NCI-H146 (cell line): ENCODE data around the gene XIRP1.
A peak's percentile ranks its signal among the peaks of the same experiment; 100 is the strongest.

Experiments
- DNase-seq: peaks from one replicate; lab custom pipeline; 2025; lab: John Stamatoyannopoulos, UW

Gene XIRP1

DNA sequence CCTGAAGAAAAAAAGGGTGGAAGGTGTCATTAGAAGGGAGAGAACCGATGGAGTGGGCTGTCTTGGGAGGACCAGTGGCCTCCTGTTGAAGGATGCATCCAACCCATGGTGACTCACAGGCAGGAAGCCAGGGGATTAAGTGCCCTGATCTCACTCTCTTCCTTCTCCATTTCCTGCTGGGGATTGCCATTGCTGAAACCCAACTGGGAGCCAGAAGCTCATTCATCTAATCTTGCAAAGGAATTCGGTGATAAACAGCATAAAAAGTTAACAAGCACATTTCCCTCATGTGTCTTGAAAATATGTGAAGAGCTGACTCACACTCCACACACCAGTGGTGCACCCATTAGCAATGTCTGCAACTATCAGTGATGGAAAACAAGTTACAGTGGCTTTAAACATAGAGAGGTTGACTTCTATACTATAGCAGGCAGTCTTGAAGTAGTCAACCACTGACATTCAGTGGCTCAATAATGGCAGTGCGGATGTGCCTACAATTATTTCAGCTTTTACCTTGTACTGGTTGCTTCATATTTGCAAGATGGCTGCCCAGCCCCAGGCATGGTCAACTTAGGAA lies 26.2 kb downstream of the XIRP1 start:
- DNase-seq, result no peak

DNA sequence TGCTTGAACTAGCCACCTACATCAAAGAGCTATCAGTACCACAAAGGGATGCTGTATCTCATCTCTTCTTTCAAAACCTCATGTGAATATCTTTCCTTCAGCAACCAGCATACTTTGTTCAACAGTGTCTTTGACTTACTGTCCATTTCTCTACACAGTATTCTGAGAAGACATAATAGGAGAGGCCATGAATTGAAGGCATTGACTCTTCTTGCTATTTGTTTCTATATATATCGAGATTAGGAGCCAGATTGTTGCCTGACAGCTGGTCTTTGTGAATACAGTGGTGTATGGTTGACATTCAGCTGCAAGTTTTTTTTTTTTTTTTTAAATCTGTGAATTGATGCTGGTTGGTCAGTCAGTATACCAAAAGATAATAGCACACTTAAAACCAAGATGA lies 26.9 kb downstream of the XIRP1 start:
- no peak for DNase-seq

DNA sequence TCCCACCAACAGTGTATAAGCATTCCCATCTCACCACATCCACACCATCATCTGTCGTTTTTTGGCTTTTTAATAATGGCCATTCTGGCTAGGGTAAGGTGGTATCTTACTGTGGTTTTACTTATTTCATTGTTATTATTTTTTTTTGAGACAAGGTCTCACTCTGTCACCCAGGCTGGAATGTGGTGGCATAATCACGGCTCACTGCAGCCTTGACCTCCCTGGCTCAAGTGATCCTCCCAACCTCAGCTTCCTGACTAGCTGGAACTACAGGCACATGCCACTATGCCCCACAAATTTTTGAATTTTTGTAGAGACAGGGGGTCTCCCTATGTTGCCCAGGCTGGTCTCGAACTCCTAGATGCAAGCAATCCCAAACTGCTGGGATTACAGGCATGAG lies 28.0 kb downstream of the XIRP1 start:
- no peak for DNase-seq

DNA sequence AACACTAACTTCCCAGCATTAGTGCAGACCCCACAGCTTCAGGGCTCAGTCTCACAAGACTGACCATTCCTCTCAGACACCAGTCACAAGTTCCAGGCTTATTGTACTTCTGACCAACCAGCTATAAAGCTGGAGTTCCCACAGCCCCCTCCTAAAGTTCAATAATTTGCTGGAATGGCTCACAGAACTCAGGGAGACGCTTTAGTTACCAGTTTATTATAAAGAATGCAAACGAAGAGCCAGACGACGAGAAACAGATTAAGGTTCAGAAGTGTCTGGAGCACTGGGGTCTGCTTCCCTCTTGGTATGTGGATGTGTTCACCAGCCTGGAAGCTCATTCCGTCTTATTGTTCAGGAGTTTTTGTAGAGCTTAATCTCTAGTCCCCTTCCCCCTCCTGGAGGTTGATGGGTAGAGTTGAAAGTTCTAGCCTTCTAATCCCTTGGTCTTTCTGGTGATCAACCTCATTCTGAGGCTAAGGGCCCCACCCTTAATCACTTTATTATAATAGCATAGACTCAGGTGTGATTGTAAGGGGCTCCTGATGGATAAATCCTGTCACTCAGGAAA lies 34.2 kb downstream of the XIRP1 start:
- DNase-seq, result no peak

DNA sequence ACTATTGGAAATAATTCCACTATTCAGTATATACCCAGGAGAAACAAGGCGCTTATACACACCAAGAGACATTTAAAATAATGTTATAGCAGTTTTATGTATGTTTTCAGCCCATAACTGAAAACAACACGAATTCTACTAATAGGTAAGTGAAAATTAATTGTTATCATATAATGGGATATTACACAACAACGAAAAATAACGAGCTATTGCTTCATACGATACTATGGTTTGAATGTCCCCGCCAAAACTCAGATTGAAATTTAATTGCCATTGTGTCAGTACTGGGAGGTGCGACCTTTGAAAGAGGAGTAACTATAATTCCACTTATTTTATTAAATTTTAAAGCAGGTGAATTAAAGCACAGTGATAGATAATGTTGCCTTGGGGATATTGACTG lies 35.0 kb downstream of the XIRP1 start:
- DNase-seq, result no peak

DNA sequence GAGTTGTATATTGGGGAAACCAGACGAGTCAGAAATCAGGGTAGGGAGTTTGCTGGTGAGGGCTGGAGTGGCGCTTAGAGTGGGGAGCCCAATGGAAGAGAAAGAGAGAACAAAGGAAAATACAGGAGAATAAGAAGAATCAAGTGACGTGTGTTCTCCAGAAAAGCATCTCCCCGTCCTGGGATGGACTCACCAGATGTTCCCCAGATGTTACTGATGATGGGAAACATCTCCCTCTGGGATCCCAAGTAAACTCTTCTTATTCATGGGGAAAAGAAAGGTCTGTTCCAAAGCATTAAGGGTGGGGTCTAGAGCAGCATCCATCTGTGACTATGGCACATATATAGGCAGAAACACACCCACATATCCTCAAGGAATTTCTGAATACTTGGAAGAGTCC lies 36.0 kb downstream of the XIRP1 start:
- no peak for DNase-seq

DNA sequence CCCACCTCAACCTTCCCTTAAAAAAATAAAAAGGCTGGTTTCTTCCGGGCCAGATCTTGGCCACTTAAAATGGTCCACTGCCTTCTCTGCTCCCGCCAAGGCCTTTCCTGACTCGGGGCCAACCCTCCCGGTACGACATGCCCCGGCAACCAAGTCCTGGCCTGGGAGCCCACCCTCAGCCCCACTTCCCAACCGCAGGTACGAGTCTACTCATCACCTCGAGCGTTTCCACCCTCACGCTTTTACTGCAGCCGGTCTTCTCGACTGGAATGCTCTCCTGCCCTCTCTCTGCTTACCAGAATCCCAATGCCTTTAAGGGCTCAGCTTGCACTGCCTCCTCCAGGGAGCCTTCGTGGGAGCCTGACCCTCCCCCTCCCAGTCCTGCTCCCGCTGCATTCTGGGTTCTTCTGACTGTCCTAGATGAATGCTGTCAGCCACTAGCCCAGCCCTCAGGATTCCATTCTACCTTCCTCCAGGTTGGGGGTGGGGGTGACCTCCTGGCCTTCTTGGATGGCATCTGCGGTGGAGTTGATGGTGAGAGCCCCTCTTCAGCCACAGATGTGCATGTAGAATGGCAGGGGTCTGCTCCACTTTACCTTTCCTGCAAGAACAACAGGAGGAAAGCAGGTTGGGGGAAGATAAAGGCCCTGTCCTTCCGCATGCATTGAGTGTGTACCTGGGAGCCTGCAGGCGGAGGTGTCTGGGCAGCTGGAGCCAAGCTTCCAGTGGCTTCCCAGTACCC lies 37.9 kb downstream of the XIRP1 start:
- DNase-seq, result no peak

DNA sequence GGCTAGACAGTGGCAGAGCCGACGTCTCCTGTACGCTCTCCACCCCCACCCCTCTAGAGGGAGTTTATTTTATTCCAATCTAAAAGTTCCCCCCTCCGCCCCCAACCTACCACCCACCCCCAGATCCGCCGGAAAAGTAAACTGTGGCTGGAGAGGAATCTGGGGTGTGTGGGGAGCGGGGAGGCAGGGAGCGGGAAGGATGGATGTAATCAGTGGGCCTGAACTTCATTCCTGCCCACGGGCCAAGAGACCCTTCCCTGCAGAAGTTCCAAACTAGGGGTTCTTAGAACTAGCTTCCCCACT lies 38.5 kb downstream of the XIRP1 start:
- no peak for DNase-seq

DNA sequence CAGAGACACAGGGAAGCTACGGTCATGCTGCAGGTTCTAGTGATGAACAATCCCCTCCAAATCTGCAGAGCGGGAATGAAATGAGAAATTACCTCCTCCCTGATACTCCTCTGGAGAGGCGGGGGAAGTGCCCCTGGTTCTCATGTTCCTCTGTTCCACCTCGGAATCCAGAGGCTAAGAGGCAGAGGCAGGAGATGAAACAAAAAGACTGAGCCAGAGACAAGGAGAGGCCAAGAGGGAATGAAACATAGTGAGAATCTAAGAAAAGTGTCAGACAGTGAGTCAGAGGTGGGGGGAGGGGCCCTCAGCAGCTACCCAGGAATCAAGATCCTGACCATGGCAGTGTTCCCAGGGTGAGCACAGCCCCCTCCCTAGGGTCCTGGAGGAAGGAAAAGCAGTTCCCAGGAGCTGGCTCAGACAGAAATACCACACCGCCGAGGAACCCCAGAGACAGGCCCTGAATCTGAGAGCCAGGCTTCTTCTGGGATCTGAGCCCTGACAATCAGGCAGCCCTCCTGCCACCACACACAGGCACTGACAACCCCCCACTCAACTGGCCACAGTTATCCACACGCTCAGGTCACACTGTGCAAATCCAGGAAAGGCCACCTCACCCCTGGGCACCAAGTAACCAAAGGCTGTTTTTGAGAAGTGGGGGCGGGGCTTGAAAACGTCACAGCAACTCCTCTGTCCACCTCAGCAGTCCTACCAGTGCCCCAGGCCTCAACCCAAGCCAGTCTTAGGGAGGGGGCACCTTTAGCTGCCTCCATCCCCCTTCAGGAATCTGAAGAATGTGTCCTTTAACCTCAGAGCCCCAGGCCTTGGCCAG lies 41.4 kb downstream of the XIRP1 start:
- no peak for DNase-seq

DNA sequence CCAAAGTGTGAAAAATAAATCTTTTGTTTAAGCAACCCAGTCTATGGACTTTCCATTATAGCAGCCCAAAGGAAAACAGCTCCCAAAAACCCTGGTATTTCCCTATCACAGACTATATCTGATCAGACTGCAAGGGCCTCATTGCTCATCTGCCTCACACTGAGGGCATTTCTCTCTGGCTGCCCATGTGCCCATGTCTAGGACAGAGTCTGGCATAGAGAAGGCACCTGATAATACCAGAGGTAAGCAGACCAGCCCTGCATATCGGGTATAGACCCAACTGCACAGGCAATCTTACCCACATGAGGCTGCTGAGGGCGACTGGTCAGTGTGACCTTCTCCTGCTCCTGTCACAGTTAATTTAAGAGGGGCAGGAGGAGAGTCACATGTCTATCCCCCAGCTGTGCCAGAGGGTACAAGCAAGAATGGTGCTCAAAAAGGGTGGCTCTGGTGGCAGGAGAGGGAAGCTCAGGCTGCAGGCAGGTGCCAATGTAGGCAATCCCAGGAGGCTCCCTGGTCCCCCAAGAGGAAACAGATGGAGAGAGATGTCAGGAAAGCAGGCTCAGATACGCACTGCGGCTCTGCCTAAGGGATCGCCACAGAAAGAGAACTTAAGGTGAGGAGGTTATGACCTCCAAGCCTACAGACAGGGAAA lies 42.1 kb downstream of the XIRP1 start:
- DNase-seq, result no peak

DNA sequence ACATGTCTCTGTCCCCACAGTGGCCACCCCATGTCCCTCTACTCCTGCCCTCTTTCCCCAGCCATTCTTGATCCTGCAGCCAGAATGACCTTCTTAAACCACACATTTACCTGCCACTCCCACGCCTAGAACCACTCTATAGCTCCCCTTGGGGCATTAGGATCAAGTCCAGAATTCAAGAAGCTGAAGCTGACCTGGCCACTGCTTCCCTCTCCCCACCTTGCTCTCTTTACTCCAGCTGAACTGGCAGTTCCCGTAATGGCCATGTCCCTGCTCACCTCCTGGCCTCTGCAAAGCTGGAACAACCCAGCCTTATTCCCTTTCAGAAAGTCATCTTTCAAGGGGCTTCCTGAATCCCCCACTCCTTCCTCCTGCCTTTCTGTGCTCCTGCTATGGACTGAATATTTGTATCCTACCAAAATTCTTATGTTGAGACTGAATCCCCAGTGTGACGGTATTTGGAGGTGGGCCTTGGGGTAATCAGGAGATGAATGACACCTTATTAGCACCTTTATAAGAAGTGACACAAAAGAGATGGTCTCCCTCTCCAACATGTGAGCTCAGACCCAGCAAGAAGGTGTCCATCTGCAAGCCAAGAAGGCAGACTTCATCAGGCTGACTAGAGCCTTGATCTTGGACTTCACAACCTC lies 42.8 kb downstream of the XIRP1 start:
- DNase-seq, result no peak

DNA sequence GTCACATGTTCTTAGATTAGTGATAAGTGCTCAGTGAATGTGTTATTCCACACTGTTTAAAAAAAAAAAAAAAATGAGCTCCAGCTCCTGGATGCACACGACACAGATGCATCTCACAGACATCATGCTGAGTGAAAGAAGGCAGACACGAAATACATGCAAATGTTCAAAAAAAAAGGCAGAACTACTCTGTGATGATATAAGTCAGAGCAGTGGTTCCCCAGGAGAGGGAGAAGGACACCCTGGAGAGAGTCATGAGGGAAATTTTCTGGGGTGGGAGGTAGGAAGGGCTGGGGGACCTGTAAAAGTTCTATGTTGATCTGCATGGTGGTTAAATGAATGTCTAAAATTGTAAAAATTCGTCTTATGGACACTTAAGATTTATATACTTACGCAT lies 43.3 kb downstream of the XIRP1 start:
- DNase-seq, result no peak

DNA sequence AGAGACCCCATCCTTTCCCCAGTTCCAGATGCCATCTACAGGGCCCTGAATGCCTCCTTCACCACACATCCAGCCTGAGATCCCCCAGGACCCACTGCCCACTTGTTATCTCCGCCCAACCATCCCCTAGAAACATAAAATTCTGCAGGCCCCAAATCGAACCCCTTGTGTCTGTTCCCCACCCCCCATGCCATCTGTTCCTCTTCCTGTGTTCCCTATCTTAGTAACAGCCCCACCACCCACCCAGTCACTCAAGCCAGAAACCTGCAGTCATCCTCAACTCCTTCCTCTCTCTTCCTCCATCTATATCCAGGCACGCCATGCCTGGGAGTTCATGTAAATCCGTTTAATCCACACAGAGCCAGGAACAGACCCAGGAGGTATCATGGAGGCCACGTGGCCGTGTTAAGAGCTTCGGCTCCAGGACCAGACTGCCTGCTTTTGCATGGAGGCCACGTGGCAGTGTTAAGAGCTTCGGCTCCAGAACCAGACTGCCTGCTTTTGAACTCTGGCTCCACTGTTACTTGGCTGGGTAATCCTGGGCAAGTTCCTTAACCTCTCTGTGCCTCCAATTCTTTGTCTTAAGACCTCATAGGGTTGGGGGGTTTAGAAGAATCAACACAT lies 43.8 kb downstream of the XIRP1 start:
- DNase-seq, result no peak

DNA sequence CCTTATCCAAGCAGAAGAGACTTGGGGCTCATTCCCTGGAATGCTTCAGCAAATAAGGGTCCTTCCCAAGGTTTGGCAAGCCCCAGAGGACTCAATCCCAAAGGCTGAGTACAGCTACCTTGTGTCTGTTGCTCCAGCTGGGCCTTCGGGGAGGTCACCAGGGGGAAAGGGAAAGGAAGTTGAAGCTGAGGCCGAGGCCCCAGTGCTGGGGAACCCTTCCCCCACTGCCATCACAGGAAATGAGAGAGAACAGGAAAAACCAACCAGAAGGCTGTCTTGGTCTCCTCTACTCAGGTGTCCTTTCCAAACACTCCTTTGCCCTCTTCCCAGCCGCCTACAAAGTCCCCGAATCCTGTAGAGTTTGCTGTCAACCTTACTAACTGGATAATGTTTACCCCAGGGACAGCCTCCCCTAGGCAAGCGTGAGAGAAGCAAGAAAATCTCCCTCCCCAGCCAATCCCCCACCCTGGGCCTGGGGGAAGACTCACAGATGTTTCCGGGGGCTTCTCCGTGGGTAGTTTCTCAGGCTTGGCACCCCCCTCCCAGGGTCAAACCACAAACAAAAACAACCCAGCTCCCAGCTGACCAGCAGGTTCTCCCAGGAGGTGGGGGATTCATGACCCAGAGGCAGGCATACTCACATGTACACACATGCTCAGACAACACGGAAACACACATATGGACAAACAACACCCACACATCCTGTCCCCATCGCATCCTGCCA lies 44.5 kb downstream of the XIRP1 start:
- DNase-seq, result no peak

DNA sequence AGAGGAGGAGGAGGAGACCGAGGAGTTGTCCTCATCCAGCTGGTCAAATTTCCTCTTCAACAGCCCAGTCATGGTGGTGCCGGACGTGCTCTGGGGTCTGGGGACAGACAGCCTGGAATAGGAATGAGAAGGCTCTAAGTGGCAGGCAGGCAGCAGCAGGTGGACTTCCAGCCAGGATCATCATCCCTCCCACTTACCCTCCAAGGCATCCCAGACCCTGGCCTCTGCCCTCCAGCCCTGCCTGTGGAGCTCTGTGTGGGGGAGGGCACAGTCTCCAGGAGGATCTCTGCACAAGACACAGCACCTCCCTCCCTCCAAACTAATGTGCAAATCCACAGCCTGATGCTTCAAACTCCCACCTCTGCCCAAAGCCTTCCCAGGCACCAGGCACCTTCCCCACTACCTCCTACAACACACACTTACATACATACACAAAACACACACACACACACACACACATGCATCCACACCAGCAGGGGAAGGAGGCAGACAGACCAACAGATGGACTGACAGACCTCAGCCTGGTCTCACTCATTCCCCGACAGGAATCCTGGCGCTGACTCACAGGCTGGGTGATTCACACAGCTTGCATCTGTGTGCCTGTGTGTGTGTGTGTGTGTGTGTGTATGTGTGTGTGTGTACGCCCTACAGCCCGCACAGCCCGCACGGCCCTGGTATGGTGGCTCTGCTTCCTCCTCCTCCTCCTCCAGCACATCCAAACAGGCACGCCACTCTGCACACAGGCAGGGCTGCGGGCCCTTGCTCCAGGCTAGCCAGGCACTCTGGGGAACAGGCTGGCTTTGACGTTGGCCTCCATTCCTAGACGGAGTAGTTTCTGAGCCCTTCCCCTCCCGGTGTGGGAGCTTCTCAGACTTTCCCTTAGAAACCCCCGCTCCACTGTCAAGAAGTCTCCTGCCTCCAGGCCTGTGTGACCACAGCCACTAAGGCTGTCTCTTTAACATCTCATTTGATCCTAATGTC lies 45.5 kb downstream of the XIRP1 start:
- no peak for DNase-seq

DNA sequence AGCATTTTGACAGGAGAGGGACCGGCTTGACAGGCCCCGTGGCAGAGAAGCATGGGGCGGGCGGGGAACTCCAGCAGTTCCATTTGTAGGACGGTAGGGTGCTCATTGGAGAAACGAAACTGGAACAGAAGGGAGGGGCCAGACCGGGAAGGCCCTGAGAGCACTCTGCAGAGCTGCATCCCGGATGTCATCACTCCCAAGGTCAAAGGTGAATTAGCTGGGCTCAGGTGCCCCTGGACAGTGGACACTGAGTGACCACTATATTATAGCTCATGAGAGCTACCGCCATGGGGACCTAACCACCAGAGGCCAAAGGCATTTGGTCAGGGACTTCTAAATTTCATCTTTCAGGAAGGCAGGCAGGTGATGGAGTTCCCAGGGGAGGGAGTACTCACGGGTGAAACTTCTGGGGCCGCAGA lies 46.3 kb downstream of the XIRP1 start:
- no peak for DNase-seq

DNA sequence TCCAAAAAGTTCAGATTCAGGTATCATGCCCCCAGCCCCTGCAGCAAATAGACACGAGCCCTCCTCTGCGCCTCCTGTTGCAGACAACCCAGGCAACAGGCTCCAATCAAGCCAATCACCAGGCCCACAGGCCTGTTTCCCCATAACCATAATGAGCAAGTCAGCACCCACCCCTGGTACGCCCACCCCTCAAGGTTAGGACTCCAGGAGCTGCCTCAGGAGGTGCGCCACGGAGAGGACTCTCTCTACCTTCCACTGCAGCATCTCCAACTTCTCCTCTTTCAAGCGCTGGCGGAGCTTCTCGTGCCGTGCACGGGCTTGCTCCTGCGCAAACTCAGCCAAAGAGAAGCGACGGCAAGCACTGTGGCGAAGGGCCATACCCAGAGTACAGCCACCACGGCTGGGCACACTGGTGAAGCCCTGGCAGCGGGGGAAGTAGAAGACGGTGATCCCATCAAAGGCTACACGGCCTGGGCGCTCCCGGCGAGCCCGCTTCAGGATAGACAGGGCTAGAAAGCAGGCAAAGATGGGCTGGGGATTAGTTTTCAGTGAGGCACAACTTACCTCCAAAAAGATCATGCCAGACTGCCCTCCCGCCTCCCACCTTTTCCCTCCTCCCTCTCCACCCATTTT lies 47.5 kb downstream of the XIRP1 start:
- DNase-seq, result no peak

DNA sequence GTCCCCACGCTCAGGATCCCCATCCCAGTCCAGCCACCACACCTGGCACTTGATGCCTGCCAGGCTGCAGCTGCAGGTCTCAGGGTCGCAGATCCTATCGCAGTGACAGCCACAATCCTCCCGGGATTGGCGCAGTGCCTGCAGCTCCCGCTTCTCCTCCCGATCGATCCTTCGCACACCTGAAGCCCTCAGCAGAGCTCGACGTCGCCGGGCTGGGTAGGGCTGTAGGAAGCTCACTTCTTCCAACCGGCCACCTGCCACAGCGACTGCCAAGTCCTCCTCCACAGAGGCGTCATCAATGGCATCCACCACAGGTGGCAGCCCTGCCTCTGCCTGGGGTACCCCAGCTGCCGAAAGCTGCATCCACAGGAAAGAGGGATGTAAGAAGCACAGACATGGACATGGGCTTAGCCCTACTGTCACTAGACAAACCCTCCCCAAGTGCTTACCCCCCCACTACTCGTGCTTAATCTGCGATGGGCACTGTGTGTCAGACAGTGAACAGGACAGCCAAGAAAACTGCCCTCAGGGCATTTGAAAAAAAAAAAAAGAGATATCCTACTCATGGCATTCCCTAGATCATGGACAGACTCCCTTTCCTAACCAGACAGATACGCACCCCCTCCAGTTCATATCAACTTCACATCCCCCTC lies 48.2 kb downstream of the XIRP1 start:
- DNase-seq, result peak; percentile 5
